Amniotic stem cell (primary cell): ENCODE data around the gene PHC2.

Experiments used
- DNase-seq: peaks from one replicate; lab custom pipeline; 2025; lab: John Stamatoyannopoulos, UW

PHC2 gene, protein sequence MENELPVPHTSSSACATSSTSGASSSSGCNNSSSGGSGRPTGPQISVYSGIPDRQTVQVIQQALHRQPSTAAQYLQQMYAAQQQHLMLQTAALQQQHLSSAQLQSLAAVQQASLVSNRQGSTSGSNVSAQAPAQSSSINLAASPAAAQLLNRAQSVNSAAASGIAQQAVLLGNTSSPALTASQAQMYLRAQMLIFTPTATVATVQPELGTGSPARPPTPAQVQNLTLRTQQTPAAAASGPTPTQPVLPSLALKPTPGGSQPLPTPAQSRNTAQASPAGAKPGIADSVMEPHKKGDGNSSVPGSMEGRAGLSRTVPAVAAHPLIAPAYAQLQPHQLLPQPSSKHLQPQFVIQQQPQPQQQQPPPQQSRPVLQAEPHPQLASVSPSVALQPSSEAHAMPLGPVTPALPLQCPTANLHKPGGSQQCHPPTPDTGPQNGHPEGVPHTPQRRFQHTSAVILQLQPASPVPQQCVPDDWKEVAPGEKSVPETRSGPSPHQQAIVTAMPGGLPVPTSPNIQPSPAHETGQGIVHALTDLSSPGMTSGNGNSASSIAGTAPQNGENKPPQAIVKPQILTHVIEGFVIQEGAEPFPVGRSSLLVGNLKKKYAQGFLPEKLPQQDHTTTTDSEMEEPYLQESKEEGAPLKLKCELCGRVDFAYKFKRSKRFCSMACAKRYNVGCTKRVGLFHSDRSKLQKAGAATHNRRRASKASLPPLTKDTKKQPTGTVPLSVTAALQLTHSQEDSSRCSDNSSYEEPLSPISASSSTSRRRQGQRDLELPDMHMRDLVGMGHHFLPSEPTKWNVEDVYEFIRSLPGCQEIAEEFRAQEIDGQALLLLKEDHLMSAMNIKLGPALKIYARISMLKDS

GRCh38 chr1:33430692-33431593 is at the start of gene PHC2:
PHC2 (minus strand) TSS chr1:33431095; CDS start chr1:33375539, 55,556 bp downstream.
- DNase-seq, result peak; percentile 92

- no peak for DNase-seq
Observed at GRCh38 chr1:33477451-33477850, 46.6 kb upstream of the PHC2 start.

DNA sequence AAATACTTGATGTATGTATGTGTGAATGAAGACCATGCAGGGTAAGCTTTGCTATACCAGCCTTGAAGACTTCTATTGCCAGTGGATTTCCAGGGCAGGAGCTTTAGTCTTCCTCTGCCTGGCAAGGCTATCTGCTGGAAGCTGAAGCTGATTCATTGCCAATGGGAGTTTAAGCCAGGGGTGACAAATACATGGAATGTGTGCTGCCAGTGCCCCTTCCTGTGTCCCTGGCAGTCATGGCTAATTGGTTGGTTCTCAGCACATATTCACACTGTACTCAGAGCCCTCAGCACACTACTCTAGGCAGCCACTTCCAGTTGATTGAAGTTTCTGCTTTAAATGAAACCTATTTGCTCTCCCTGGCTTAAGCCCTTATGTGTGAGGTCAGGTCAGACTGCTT is 43.0 kb upstream of the PHC2 start:
- no peak for DNase-seq

DNA sequence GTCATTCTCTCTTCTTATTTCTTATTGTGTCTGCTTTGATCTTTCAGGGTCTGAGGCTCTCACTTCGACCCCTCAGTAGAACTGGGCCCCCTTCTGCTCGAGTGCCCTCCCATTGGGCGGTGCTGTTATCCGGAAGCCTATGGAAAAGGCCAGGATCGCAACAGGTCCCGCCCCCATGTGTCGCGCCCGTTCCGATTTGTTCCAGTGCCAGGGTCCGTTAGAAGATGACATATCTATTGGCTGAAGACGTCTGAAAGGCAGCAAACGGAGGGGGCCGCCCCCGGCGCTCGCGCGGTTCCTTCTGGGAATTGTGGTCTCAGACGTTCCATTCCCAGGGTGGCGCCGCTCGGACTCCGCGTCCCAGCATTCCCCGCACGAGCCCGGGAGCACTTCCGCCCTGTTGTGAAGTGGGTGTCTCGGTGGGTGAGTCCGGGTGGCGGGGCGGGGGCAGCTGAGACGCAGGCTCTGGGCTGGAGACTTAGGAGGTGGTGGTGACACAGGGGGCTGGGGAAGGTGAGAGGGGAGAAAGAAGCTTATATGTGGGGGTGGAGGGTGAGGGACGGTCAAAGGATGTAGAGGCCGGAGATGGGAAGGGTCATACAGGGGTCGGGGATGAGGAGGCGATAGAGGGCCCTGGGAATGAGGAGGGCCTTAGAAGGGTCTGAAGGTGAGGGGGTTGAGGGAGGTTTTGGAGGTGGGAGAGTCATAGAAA is 41.5 kb upstream of the PHC2 start, which contains the start of gene ZSCAN20:
Gene ZSCAN20 (plus strand): TSS at position 377 of the 712 bp plus-strand sequence. CDS start 6,644 bp downstream, outside the sequence.
- peak; percentile 96 for DNase-seq

DNA sequence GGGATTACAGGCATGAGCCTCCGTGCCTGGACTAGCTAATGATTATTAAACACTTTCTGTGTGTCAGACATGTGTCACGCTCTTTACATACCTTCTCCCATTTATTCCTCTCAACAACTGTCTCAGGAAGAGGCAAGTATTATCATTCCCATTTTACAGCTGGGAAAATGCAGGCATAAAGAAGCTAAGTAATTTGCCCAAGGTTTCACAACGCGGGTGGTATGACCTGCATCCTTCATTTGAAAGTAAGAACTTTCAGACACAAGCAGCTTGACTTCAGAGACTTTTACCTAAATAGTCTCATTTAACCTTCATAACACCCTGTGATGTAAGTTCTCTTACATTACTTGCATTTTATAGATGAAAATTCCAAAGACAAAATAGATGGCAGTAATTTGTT is 40.5 kb upstream of the PHC2 start:
- DNase-seq, result no peak

- DNase-seq, result peak; percentile 83
Observed at GRCh38 chr1:33470495-33471012, 39.7 kb upstream of the PHC2 start.

DNA sequence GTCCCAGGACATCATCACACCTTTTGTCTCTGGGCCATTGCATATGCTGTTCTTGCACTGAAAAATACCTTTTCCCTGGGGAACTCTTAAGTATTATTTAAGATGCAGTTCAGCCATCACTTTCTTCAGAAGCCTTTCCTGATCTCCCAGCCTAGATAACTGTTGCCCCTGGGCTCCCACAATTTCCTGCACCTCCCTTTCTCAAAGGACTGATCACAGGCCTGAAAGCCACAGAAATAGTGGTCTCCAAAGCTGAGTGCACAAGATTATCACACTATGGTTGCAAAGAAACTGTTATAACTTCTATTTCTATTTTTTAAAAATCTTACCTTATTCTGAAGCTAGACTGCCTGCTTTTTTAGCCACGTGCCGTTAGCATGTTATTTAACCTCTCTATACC is 38.8 kb upstream of the PHC2 start:
- DNase-seq, result no peak

DNA sequence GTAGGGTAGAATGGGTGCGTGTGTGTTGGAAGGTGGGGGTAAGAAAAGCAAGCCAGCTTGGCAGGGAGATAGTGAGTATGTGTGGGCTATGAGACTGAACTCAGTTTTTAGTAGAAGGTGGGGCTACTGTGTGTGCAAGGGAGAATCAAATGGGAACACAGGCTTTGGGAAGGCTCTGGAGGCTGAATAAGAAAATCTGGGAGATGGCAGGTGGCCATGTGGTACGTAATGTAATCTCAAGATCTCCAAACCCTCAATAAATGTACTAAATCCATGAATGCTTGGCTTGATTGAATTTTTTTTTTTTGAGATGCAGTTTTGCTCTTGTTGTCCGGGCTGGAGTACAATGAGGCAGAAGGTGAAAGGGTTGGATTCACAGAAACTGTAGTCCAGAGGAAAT is 38.1 kb upstream of the PHC2 start:
- DNase-seq, result no peak

DNA sequence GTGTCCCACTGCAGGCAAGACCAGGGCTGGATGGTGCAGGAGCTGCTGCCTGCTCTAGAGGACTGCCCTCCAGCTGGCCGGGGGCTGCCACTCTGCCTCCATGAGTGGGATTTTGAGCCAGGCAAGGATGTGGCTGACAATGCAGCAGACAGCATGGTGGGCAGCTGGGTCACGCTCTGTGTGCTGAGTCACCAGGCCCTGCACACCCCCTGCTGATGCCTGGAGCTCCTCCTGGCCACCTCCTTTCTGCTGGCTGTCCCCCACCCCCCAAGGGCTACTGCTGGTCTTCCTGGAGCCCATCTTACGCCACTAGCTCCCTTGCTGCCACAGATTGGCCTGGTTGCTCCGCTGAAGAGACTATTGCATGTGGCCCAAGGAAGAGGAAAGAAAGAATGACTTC is 37.6 kb upstream of the PHC2 start:
- no peak for DNase-seq

- no peak for DNase-seq
Observed at GRCh38 chr1:33468011-33468410, 37.1 kb upstream of the PHC2 start.

GRCh38 chr1:33466159-33466558 is 35.3 kb upstream of the PHC2 start:
- no peak for DNase-seq

- no peak for DNase-seq
Observed at GRCh38 chr1:33465316-33465715, 34.4 kb upstream of the PHC2 start.

DNA sequence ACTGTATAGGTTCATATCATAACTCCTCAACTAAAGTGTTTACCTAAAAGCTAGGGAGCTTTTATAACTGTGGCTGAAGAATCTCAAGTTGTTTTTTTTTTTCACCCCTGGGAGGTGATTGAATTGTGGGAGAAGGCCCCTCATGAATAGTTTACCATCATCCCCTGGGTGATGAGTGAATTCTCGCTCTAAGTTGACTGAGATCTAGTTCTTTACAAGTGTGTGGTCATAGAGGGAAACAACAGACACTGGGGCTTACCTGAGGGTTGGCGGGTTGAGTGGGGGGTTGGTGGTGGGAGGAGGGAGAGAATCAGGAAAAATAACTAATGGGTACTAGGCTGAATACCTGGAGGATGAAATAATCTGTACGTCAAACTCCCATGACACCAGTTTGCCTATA is 33.7 kb upstream of the PHC2 start:
- no peak for DNase-seq

GRCh38 chr1:33462405-33463164 is 31.7 kb upstream of the PHC2 start:
- DNase-seq, result no peak

GRCh38 chr1:33460947-33461629 is 30.2 kb upstream of the PHC2 start:
- DNase-seq, result no peak

DNA sequence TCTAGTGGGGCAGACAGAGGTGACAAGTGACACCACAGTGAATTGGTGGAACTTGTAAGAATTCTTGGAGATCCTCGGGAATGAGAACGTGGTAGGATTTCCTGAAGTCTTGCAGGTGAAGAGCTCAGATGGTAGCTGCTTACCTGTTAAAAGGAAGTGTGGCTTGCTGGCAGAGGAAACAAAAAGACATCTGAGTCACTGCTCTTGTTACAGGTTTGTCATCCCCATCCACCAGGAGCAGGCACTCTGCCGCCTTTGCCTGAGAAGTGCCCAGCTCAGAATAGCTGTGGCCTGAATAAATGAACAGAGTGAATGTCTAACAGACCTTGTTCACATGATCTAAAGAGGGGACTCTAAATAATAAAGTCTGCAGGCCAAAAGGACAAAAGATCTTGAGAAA is 29.2 kb upstream of the PHC2 start:
- no peak for DNase-seq

- DNase-seq, result no peak
Observed at GRCh38 chr1:33459691-33460090, 28.8 kb upstream of the PHC2 start.

GRCh38 chr1:33456502-33456886 is 25.6 kb upstream of the PHC2 start:
- DNase-seq, result no peak
